Osteocyte (in vitro differentiated cells): ENCODE measurements around the gene KCNH3. TPM values are rescaled to one million over a fixed set of nuclear protein-coding genes. Genes with fewer than 3 reads are reported as not detected.
"Not testable (repeated sequence)": the region's sequence is repeated elsewhere in the genome, so short reads cannot be mapped to it uniquely, and the experiment has no call there.

Experiments used
- DNase-seq: peaks from one replicate; pipeline ENCODE4 v3.0.0; 2021; ENCODE audit warnings: mixed read lengths; ENCODE audit not compliant: unreplicated experiment; ENCODE audit errors: extremely low spot score
- H3K27ac Mint-ChIP-seq: one replicate; pipeline ENCODE4 v1.8.0; 2021; ENCODE audit warnings: mild to moderate bottlenecking, mixed read lengths; ENCODE audit not compliant: unreplicated experiment
- H3K27me3 Mint-ChIP-seq: one replicate; pipeline ENCODE4 v1.8.0; 2021; ENCODE audit warnings: mixed read lengths; ENCODE audit not compliant: unreplicated experiment
- H3K36me3 Mint-ChIP-seq: one replicate; pipeline ENCODE4 v1.8.0; 2021; ENCODE audit warnings: mixed read lengths; ENCODE audit not compliant: unreplicated experiment
- H3K4me1 Mint-ChIP-seq: one replicate; pipeline ENCODE4 v1.8.0; 2021; ENCODE audit warnings: mixed read lengths; ENCODE audit not compliant: unreplicated experiment
- H3K4me3 Mint-ChIP-seq: one replicate; pipeline ENCODE4 v1.8.0; 2021; ENCODE audit warnings: mild to moderate bottlenecking, moderate library complexity, mixed read lengths; ENCODE audit not compliant: unreplicated experiment
- H3K9me3 Mint-ChIP-seq: one replicate; pipeline ENCODE4 v1.8.0; 2021; ENCODE audit warnings: mixed read lengths; ENCODE audit not compliant: unreplicated experiment
- CTCF ChIP-seq: fragments of 200-600 bp; sonication (generic); IDR thresholded peaks from 2 replicates; pipeline ENCODE4 v1.5.0; 2021; ENCODE audit warnings: antibody characterized with exemption, mild to moderate bottlenecking, moderate library complexity
- total RNA-seq: library from RNA; stranded (reverse); gene quantifications from 2 replicates; pipeline ENCODE4 v1.2.1, GENCODE V29; 2021

KCNH3 gene
- total RNA-seq, 1 donor from 2014 or later = 0.35 TPM

DNA sequence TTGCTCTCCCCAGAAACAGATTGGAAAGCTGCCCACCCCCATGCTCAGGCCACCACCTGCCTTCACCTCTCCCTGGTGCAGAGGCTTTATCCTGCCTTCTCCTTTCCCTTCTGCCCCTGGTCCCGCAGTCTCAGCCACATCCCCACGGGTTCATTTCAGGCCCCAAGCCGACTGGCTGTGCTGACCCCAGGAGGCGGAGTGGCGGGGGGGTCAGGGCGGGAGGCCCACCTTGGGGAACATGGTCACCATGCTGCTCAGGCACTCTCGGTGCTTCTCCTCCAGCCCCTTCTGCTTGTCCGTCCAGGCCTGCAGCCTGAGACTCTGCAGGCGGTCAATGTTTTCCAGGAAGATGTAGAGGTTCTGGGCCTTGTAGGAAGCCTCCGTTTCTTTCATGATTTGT lies 59.7 kb downstream of the KCNH3 start:
- H3K9me3 Mint-ChIP-seq = no peaks in the 10 kb centered on the region
- no peak overlapping the region for H3K27ac Mint-ChIP-seq
- no peaks in the 10 kb centered on the region for H3K4me1 Mint-ChIP-seq
- no peaks in the 10 kb centered on the region for H3K27me3 Mint-ChIP-seq
- H3K4me3 Mint-ChIP-seq = no peak overlapping the region
- no peak for TF ChIP-seq CTCF
- peaks cover 3% of the 10 kb centered on the region for H3K36me3 Mint-ChIP-seq
- DNase-seq = no peak

DNA sequence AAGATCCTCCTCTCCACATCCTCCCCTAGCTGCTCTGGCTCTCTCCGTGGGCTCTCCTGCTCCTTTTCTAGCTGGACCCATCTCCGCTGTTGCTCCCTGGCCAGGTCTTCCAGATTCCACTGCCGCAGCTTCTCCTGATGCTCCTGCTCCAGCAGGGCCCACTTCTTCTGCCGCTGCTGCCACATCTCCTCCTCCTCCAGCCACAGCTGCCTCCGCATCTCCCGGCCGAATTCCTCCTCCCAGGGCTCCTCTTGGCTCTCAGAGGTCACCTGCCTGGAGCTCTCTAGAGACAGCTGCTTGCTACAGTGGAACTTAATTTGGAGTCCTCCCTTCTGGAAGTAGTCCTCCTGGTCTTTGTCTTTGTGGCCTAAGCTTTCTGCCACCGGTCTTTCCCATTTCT lies 61.1 kb downstream of the KCNH3 start:
- no peak for DNase-seq
- no peak overlapping the region for H3K4me3 Mint-ChIP-seq
- no peaks in the 10 kb centered on the region for H3K9me3 Mint-ChIP-seq
- peaks cover 2% of the 10 kb centered on the region for H3K4me1 Mint-ChIP-seq
- H3K36me3 Mint-ChIP-seq = peaks cover 3% of the 10 kb centered on the region
- H3K27ac Mint-ChIP-seq = no peak overlapping the region
- no peaks in the 10 kb centered on the region for H3K27me3 Mint-ChIP-seq
- TF ChIP-seq CTCF = no peak

DNA sequence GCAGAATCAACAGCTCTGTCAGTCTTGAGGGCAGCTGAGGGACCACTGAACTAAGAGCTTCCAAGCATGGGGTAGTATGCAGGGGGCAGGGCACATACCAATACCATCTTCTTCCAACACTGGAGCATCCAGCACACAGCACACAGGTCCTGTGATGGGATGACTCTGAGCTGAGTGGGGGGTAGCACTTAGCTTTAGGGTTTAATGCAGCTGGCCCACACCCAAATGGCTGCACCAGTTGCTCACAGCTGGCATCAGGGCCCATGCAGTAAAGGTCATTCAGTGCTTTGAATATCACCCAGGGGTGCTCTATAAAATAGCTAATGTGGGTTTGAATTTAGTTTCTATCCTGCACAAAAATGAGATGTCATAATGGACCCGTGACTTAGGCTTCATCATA lies 64.9 kb downstream of the KCNH3 start:
- no peak overlapping the region for H3K27ac Mint-ChIP-seq

GRCh38 chr12:49604856-49605255 lies 66.0 kb downstream of the KCNH3 start:
- Mint-ChIP-seq H3K27me3 (no peaks in the 10 kb centered on the region), H3K9me3 (no peaks in the 10 kb centered on the region), H3K4me3 (no peak overlapping the region), H3K27ac (no peak overlapping the region), H3K4me1 (peaks cover 3% of the 10 kb centered on the region), H3K36me3 (peaks cover 3% of the 10 kb centered on the region)
- no peak for DNase-seq
- TF ChIP-seq CTCF = no peak

More for the DNA sequence above, 64.9 kb downstream of the KCNH3 start:
- no peaks in the 10 kb centered on the region for H3K27me3 Mint-ChIP-seq
- peaks cover 3% of the 10 kb centered on the region for H3K4me1 Mint-ChIP-seq
- H3K36me3 Mint-ChIP-seq = peaks cover 3% of the 10 kb centered on the region
- no peak for DNase-seq
- H3K9me3 Mint-ChIP-seq = no peaks in the 10 kb centered on the region
- TF ChIP-seq CTCF = no peak
- H3K4me3 Mint-ChIP-seq = no peak overlapping the region

DNA sequence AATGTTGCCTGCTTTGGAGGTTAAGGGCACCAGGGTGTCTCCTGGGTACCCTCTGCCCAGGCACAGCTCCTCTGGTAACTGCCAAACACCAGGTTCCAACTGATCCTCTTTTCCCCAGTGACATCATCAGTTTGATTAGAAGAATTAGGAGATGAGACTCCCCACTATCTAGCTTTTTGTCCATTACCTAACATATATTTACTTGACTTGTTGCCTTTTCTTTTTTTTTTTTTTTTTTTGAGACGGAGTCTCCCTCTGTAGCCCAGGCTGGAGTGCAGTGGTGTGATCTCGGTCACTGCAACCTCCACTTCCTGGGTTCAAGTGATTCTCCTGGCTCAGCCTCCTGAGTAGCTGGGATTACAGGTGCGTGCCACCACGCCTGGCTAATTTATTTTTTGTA lies 66.7 kb downstream of the KCNH3 start, which contains the start of gene FAM186B:
FAM186B (minus strand) TSS at position 101 of the 400 bp plus-strand sequence. CDS start 162 bp downstream, outside the sequence.
- not testable (repeated sequence) for H3K27me3 Mint-ChIP-seq, DNase-seq, H3K4me1 Mint-ChIP-seq, H3K4me3 Mint-ChIP-seq, H3K27ac Mint-ChIP-seq, H3K9me3 Mint-ChIP-seq, H3K36me3 Mint-ChIP-seq

Other genes with a start within 250 kb of the KCNH3 start
- not detected in 2 replicates for gene PRPH, start 243.9 kb upstream of the KCNH3 start, total RNA-seq
- 8.0 and 9.6 TPM in 2 replicates for gene TROAP, start 215.8 kb upstream of the KCNH3 start, total RNA-seq
- gene C1QL4, start 201.8 kb upstream of the KCNH3 start, total RNA-seq = 0.16 TPM in 1 of 2 replicates, not detected in the other
- gene DNAJC22, start 192.1 kb upstream of the KCNH3 start, total RNA-seq = 0.55 and 0.99 TPM in 2 replicates
- 25.2 and 25.6 TPM in 2 replicates for gene SPATS2, start 171.6 kb upstream of the KCNH3 start, total RNA-seq
- gene MCRS1, start 29.1 kb downstream of the KCNH3 start, total RNA-seq = 61.6 and 69.3 TPM in 2 replicates
- 0.30 and 0.50 TPM in 2 replicates for gene FAM186B, start 66.6 kb downstream of the KCNH3 start, total RNA-seq
- gene PRPF40B, start 84.5 kb downstream of the KCNH3 start, total RNA-seq = 25.6 and 28.9 TPM in 2 replicates
- 37.4 and 37.7 TPM in 2 replicates for gene FMNL3, start 168.4 kb downstream of the KCNH3 start, total RNA-seq
- gene TMBIM6, start 202.5 kb downstream of the KCNH3 start, total RNA-seq = 385 TPM in 2 replicates